ENCODE data around the gene KLB.
"Not testable (repeated sequence)": the region's sequence is repeated elsewhere in the genome, so short reads cannot be mapped to it uniquely, and the experiment has no call there.

KLB gene

GRCh38 chr4:39390603-39391002 is 16.1 kb upstream of the KLB start:
- TF ChIP-seq CTCF (IDR thresholded peaks at IDR 0.05; ENCODE audit: insufficient read depth, low read length, missing control alignments), result no peak
- ChIA-PET CTCF (no interaction called here), POLR2A (no interaction called here)
- no peak for DNase-seq (ENCODE audit: low read depth, low spot score)
- H3K4me3 ChIP-seq (ENCODE audit: low read depth, low read length), result no peak overlapping the region

- POLR2A ChIA-PET, result no interaction called here
Observed at GRCh38 chr4:39394706-39395105, 12.0 kb upstream of the KLB start.

GRCh38 chr4:39401640-39402039 is 5.1 kb upstream of the KLB start:
- POLR2A ChIA-PET; H3K4me3 ChIP-seq (ENCODE audit: low read depth, low read length); CTCF ChIA-PET; DNase-seq (ENCODE audit: low read depth, low spot score): not testable (repeated sequence)

More at GRCh38 chr4:39394706-39395105, 12.0 kb upstream of the KLB start:
- DNase-seq (ENCODE audit: low read depth, low spot score), result no peak
- no peak overlapping the region for H3K4me3 ChIP-seq (ENCODE audit: low read depth, low read length)
- CTCF ChIA-PET, result no interaction called here
- TF ChIP-seq CTCF (IDR thresholded peaks at IDR 0.05; ENCODE audit: insufficient read depth, low read length, missing control alignments), result no peak

DNA sequence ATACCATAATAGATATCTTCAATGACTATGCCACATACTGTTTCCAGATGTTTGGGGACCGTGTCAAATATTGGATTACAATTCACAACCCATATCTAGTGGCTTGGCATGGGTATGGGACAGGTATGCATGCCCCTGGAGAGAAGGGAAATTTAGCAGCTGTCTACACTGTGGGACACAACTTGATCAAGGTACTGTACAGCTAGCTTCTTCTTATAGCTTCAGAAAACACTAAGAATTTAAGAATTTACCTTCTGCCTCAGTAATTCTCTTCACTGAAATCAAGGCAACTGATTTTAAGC is 805 bp downstream of the KLB start:
- ChIA-PET POLR2A (interaction anchor here (0.5 kb wide), 1 partner anchor 9 kb away, joined by 3 read pairs; no protein-coding TSS in a partner anchor), CTCF (interaction anchor here (1.6 kb wide), 1 partner anchor 10 kb away, joined by 7 read pairs; no protein-coding TSS in a partner anchor)
- TF ChIP-seq CTCF (IDR thresholded peaks at IDR 0.05; ENCODE audit: insufficient read depth, low read length, missing control alignments), result no peak
- no peak overlapping the region for H3K4me3 ChIP-seq (ENCODE audit: low read depth, low read length)
- DNase-seq (ENCODE audit: low read depth, low spot score), result no peak

GRCh38 chr4:39410415-39410814 is 3.7 kb downstream of the KLB start:
- DNase-seq (ENCODE audit: low read depth, low spot score), result no peak
- POLR2A ChIA-PET, result no interaction called here
- TF ChIP-seq CTCF (IDR thresholded peaks at IDR 0.05; ENCODE audit: insufficient read depth, low read length, missing control alignments), result no peak

GRCh38 chr4:39411561-39411960 is 4.8 kb downstream of the KLB start:
- DNase-seq (ENCODE audit: low read depth, low spot score); H3K4me3 ChIP-seq (ENCODE audit: low read depth, low read length); POLR2A ChIA-PET: not testable (repeated sequence)
- CTCF ChIA-PET, result interaction anchor here (1.6 kb wide), 1 partner anchor 18 kb away, joined by 3 read pairs; no protein-coding TSS in a partner anchor

More at GRCh38 chr4:39410415-39410814, 3.7 kb downstream of the KLB start:
- H3K4me3 ChIP-seq (ENCODE audit: low read depth, low read length), result no peak overlapping the region
- CTCF ChIA-PET, result no interaction called here

DNA sequence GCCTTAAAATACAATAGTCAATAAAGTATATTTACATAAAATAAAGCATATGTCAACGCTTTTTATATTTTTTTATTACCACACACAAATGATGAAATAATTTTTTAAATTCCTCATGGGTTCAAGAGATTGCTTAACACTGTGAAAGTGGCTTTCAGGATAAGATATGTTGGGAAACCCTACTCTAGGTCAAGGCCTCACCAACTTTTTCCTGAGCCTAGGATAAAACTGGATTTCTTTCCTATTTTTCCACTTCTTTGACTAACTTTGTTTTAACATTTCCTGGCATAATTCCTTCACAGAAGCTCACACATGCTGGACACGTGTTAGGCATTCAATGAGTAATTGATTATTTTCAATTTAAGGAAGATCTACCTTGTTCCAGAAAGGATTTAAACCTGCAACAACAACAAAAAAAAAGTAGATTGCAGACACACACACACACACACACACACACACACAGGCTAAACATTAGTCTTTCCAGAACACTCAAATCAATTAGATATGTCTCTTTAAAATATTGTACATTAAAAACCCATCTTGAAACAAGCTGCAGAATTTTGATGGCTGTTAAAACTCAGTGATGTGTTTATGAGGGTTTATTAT is 9.1 kb downstream of the KLB start:
- TF ChIP-seq CTCF (IDR thresholded peaks at IDR 0.05; ENCODE audit: insufficient read depth, low read length, missing control alignments), result no peak
- ChIA-PET CTCF (interaction anchor here (1.4 kb wide), 1 partner anchor 20 kb away, joined by 4 read pairs; no protein-coding TSS in a partner anchor), POLR2A (no interaction called here)

More for the DNA sequence above, 9.1 kb downstream of the KLB start:
- H3K4me3 ChIP-seq (ENCODE audit: low read depth, low read length), result no peak overlapping the region
- no peak for DNase-seq (ENCODE audit: low read depth, low spot score)
